SU-DHL-6 (cell line): Measurements from ENCODE around the gene HCFC1.

Source experiments
- H2AFZ ChIP-seq: fragments of 200-600 bp; sonication (generic); 2 replicates; pipeline ENCODE4 v1.6.1; 2014; ENCODE audit warnings: low read depth, mild to moderate bottlenecking, moderate library complexity, mixed read lengths, antibody characterized with exemption, low read length; ENCODE audit not compliant: severe bottlenecking
- H3F3A ChIP-seq: fragments of 200-600 bp; shearing (Covaris generic); 2 replicates; pipeline ENCODE4 v1.6.0; 2016; ENCODE audit warnings: antibody characterized with exemption, mild to moderate bottlenecking; ENCODE audit not compliant: insufficient read depth
- H3K27ac ChIP-seq: fragments of 200-600 bp; sonication (generic); 2 replicates; pipeline ENCODE4 v1.5.1; 2016; ENCODE audit warnings: low read depth, mild to moderate bottlenecking, low read length, moderate library complexity, mixed read lengths
- H3K27me3 ChIP-seq: fragments of 200-600 bp; sonication (generic), shearing (Covaris generic); 2 replicates; pipeline ENCODE4 v1.6.0; 2014; ENCODE audit warnings: mild to moderate bottlenecking, low read length
- H3K36me3 ChIP-seq: fragments of 200-600 bp; sonication (generic); 2 replicates; pipeline ENCODE4 v1.6.1; 2014; ENCODE audit warnings: mild to moderate bottlenecking, low read length, mixed read lengths
- H3K4me2 ChIP-seq: fragments of 300-600, 200-600 bp; shearing (Covaris generic), sonication (generic); 2 replicates; pipeline ENCODE4 v1.6.0; 2014; ENCODE audit warnings: low read length, low read depth, mild to moderate bottlenecking; ENCODE audit not compliant: poor library complexity, severe bottlenecking
- H3K4me3 ChIP-seq: fragments of 200-600 bp; sonication (generic); 2 replicates; pipeline ENCODE4 v1.5.1; 2014; ENCODE audit warnings: antibody characterized with exemption, low read length, mild to moderate bottlenecking, mixed read lengths; ENCODE audit not compliant: insufficient read depth, poor library complexity, severe bottlenecking
- H3K79me2 ChIP-seq: fragments of 200-600 bp; sonication (generic); 2 replicates; pipeline ENCODE4 v1.6.1; 2014; ENCODE audit warnings: mild to moderate bottlenecking, low read length, moderate library complexity; ENCODE audit not compliant: insufficient read depth
- H3K9ac ChIP-seq: fragments of 200-600 bp; sonication (generic); 2 replicates; pipeline ENCODE4 v1.7.0; 2014; ENCODE audit warnings: mild to moderate bottlenecking, low read length
- H3K9me2 ChIP-seq: fragments of 200-600 bp; sonication (generic); replicated peaks from 2 replicates; pipeline ENCODE4 v1.6.1; 2014; ENCODE audit warnings: low read length; ENCODE audit not compliant: insufficient read depth
- H3K9me3 ChIP-seq: fragments of 200-600 bp; sonication (generic); 2 replicates; pipeline ENCODE4 v1.6.1; 2014; ENCODE audit warnings: low read length, mixed read lengths; ENCODE audit not compliant: insufficient read depth
- H4K20me1 ChIP-seq: fragments of 200-600 bp; sonication (generic); 2 replicates; pipeline ENCODE4 v1.6.1; 2014; ENCODE audit warnings: low read depth, mild to moderate bottlenecking, antibody characterized with exemption, low read length, moderate library complexity, mixed read lengths
- CTCF ChIP-seq: fragments of 200-600 bp; sonication (generic); IDR thresholded peaks from one replicate; pipeline ENCODE4 v1.5.1; 2017; ENCODE audit warnings: antibody characterized with exemption, mild to moderate bottlenecking, low read length, moderate library complexity; ENCODE audit not compliant: insufficient read depth, poor library complexity, severe bottlenecking
- EZH2phosphoT487 ChIP-seq: fragments of 200-600 bp; sonication (generic), shearing (Covaris generic); conservative IDR thresholded peaks from 2 replicates; pipeline ENCODE4 v1.6.1; 2018; ENCODE audit warnings: mild to moderate bottlenecking, antibody characterized with exemption, low read length, moderate library complexity, mixed read lengths

HCFC1 gene

GRCh38 chrX:153930011-153930910 is 41.4 kb downstream of the HCFC1 start:
- Histone ChIP-seq H3K27ac (no peak overlapping the region), H3K9me2 (no peaks in the 10 kb centered on the region), H3K27me3 (no peaks in the 10 kb centered on the region), H3K9ac (no peak overlapping the region), H2AFZ (no peak overlapping the region), H3K4me3 (no peak overlapping the region), H3K79me2 (peaks cover 23% of the 10 kb centered on the region), H3F3A (peaks cover 22% of the 10 kb centered on the region), H3K4me2 (no peak overlapping the region), H4K20me1 (no peaks in the 10 kb centered on the region), H3K36me3 (no peaks in the 10 kb centered on the region), H3K9me3 (no peaks in the 10 kb centered on the region)
- TF ChIP-seq CTCF (no peak), EZH2phosphoT487 (no peak)

GRCh38 chrX:153929576-153929975 is 42.0 kb downstream of the HCFC1 start:
- H3K27me3 ChIP-seq: no peaks in the 10 kb centered on the region
- no peaks in the 10 kb centered on the region for H3K9me3 ChIP-seq
- no peak overlapping the region for H2AFZ ChIP-seq
- no peak for TF ChIP-seq EZH2phosphoT487
- TF ChIP-seq CTCF: no peak
- H3K27ac ChIP-seq: peak overlapping the region; percentile 69
- peaks cover 22% of the 10 kb centered on the region for H3F3A ChIP-seq
- peak overlapping the region; percentile 43; the same call in 1 of the 2 replicates for H3K9ac ChIP-seq
- H3K4me2 ChIP-seq: peak overlapping the region; percentile 67
- no peaks in the 10 kb centered on the region for H3K9me2 ChIP-seq
- H3K4me3 ChIP-seq: no peak overlapping the region
- no peaks in the 10 kb centered on the region for H4K20me1 ChIP-seq
- H3K36me3 ChIP-seq: no peaks in the 10 kb centered on the region
- peaks cover 29% of the 10 kb centered on the region for H3K79me2 ChIP-seq

GRCh38 chrX:153928846-153929245 is 42.8 kb downstream of the HCFC1 start:
- Histone ChIP-seq H3K9me3 (no peaks in the 10 kb centered on the region), H2AFZ (no peak overlapping the region), H3K9ac (peak overlapping the region; percentile 43; the same call in 1 of the 2 replicates), H3K36me3 (no peaks in the 10 kb centered on the region), H3K79me2 (peaks cover 24% of the 10 kb centered on the region), H3K4me2 (peak overlapping the region; percentile 67), H3K4me3 (peak overlapping the region; percentile 42), H3F3A (peaks cover 22% of the 10 kb centered on the region), H4K20me1 (no peaks in the 10 kb centered on the region), H3K27me3 (no peaks in the 10 kb centered on the region), H3K9me2 (no peaks in the 10 kb centered on the region), H3K27ac (peak overlapping the region; percentile 69)
- TF ChIP-seq EZH2phosphoT487 (no peak), CTCF (no peak)
